Memory B cell (primary cell): Measurements from ENCODE around the gene ENDOV.
A peak's percentile ranks its signal among the peaks of the same experiment; 100 is the strongest.
"Not testable (repeated sequence)": the region's sequence is repeated elsewhere in the genome, so short reads cannot be mapped to it uniquely, and the experiment has no call there.

ENCODE experiments used
- ATAC-seq: fragments of 150-1000 bp; cut with Tn5 transposase; 2 replicates; pipeline ENCODE4 v1.10.0; 2021; ENCODE audit warnings: low read depth, mild to moderate bottlenecking, moderate library complexity
- DNase-seq, 2 donors: peaks; one replicate each; pipeline ENCODE4 v3.0.0; 2022; ENCODE audit warnings: low spot score in 2 of 2
- H3K27ac Mint-ChIP-seq: one replicate; pipeline ENCODE4 v1.8.0; 2022; ENCODE audit warnings: mild to moderate bottlenecking, moderate library complexity, mixed read lengths
- H3K27me3 Mint-ChIP-seq: one replicate; pipeline ENCODE4 v1.8.0; 2022; ENCODE audit warnings: mixed read lengths
- H3K36me3 Mint-ChIP-seq: one replicate; pipeline ENCODE4 v1.8.0; 2022; ENCODE audit warnings: mild to moderate bottlenecking, mixed read lengths
- H3K4me1 Mint-ChIP-seq: one replicate; pipeline ENCODE4 v1.8.0; 2022; ENCODE audit warnings: mixed read lengths
- H3K4me3 Mint-ChIP-seq: one replicate; pipeline ENCODE4 v1.8.0; 2022; ENCODE audit warnings: mild to moderate bottlenecking, moderate library complexity, mixed read lengths
- H3K9me3 Mint-ChIP-seq: one replicate; pipeline ENCODE4 v1.8.0; 2022; ENCODE audit warnings: mixed read lengths

The ENDOV gene

GRCh38 chr17:80395402-80396151 is 19.4 kb upstream of the ENDOV start:
- Mint-ChIP-seq H3K27me3 (no peaks in the 10 kb centered on the region), H3K9me3 (no peaks in the 10 kb centered on the region), H3K36me3 (peaks cover 14% of the 10 kb centered on the region), H3K4me3 (no peak overlapping the region), H3K27ac (no peak overlapping the region), H3K4me1 (peaks cover 4% of the 10 kb centered on the region)
- no peak for DNase-seq
- no peak for ATAC-seq

DNA sequence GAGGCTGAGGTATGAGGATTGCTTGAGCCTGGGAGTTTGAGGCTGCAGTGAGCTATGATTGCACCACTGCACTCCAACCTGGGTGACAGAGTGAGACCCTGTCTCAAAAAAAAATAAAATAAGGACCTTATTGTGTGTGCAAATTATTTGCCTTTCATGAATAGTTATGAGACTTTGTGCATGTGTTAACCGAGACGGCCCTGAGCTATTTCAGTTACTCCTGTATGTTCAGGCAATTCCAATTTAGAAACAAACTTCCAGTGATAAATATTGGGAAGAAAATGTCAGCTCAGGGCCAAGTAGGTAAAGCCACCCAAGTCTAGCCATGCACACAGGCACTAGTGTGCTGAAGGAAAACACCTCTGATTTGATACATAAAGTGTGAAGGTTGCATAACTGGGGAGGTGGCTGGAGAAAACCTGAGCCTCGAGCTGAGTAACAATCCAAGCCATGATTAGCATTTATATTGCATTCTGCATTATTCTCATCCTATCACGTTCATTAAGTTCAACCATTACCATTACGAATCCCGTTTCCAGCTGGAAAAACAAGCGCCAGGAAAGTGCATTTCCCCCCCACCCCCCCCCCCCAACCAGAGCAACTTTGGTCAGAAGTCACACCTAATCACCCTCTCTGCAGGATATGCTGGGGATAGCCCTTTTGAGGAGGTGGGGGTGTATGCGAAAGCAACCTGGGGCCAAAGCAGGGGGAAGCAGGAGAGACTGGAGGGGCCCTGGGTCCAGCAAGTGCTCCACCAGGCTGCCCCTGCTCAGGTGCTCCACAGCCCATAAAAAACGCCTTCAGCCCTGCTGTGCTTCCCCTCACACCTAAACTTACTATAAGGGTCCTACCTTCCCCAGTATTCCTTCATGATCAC is 18.6 kb upstream of the ENDOV start:
- peaks cover 11% of the 10 kb centered on the region for H3K36me3 Mint-ChIP-seq
- no peak for DNase-seq

GRCh38 chr17:80397034-80397387 is 18.0 kb upstream of the ENDOV start:
- Mint-ChIP-seq H3K36me3 (peaks cover 8% of the 10 kb centered on the region), H3K27ac (peak overlapping the region; percentile 48), H3K4me3 (no peak overlapping the region), H3K9me3 (no peaks in the 10 kb centered on the region), H3K27me3 (no peaks in the 10 kb centered on the region), H3K4me1 (peaks cover 4% of the 10 kb centered on the region)
- ATAC-seq (no peak), DNase-seq (no peak)

More for the DNA sequence above, 18.6 kb upstream of the ENDOV start:
- H3K4me3 Mint-ChIP-seq: no peak overlapping the region
- peak overlapping the region; percentile 48 for H3K27ac Mint-ChIP-seq
- H3K27me3 Mint-ChIP-seq: no peaks in the 10 kb centered on the region
- H3K4me1 Mint-ChIP-seq: peaks cover 4% of the 10 kb centered on the region
- no peaks in the 10 kb centered on the region for H3K9me3 Mint-ChIP-seq
- ATAC-seq: no peak

DNA sequence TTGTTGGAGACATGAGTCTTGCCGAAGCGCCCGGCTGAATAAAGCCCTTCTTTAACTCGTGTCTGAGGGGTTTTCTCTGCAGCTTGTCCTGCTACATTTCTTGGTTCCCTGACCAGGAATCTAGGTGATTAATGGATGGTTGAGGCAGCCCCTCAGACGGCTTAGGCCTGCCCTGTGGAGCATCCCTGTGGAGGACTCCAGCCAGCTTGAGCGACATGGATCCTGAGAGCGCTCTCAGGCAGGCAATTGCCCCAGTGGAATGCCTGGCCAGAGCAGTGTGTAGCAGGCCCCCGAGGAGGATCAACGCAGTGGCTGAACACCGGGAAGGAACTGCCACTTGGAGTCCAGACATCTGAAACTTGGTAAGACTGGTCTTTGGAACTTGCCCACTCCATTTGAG is 17.3 kb upstream of the ENDOV start:
- H3K4me3 Mint-ChIP-seq: no peak overlapping the region
- ATAC-seq (no peak), DNase-seq (no peak)
- no peaks in the 10 kb centered on the region for H3K27me3 Mint-ChIP-seq
- no peak overlapping the region for H3K27ac Mint-ChIP-seq
- peaks cover 5% of the 10 kb centered on the region for H3K36me3 Mint-ChIP-seq
- H3K9me3 Mint-ChIP-seq: no peaks in the 10 kb centered on the region
- H3K4me1 Mint-ChIP-seq: peaks cover 4% of the 10 kb centered on the region

- not testable (repeated sequence) for H3K4me1 Mint-ChIP-seq, H3K27ac Mint-ChIP-seq, H3K4me3 Mint-ChIP-seq, H3K36me3 Mint-ChIP-seq, H3K9me3 Mint-ChIP-seq, DNase-seq, ATAC-seq, H3K27me3 Mint-ChIP-seq
These were observed 13.9 kb upstream of the ENDOV start for GRCh38 chr17:80401086-80401485.

GRCh38 chr17:80402102-80402501 is 12.9 kb upstream of the ENDOV start:
- not testable (repeated sequence) for H3K36me3 Mint-ChIP-seq, H3K4me1 Mint-ChIP-seq, H3K9me3 Mint-ChIP-seq, H3K27ac Mint-ChIP-seq, ATAC-seq, H3K4me3 Mint-ChIP-seq, DNase-seq, H3K27me3 Mint-ChIP-seq

GRCh38 chr17:80402959-80403358 is 12.0 kb upstream of the ENDOV start:
- H3K27ac Mint-ChIP-seq: no peak overlapping the region
- no peaks in the 10 kb centered on the region for H3K9me3 Mint-ChIP-seq
- H3K27me3 Mint-ChIP-seq: no peaks in the 10 kb centered on the region
- ATAC-seq (no peak), DNase-seq (no peak)
- H3K4me3 Mint-ChIP-seq: no peak overlapping the region
- H3K36me3 Mint-ChIP-seq: no peaks in the 10 kb centered on the region
- peaks cover 4% of the 10 kb centered on the region for H3K4me1 Mint-ChIP-seq

DNA sequence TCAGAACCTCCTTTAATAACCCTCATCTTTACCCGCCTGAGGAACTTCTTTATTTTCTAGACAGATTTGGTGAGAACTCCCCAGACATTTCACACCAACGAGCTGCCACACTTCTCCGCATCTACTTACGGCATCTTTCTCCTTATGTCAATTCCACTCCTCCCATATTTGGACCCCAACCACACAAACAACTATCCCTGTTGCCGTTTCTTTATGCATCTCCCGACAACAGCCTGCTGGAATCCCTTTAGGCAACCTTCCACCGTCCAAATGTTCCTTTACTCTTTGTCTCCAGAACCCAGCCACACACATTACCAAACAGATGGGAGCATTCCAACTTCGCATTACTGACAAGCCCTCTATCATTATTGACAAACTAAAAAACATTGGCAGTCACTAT is 8.8 kb upstream of the ENDOV start:
- ATAC-seq (no peak), DNase-seq (no peak)
- Mint-ChIP-seq H3K9me3 (no peaks in the 10 kb centered on the region), H3K4me1 (no peaks in the 10 kb centered on the region), H3K27me3 (peaks cover 3% of the 10 kb centered on the region), H3K27ac (no peak overlapping the region), H3K36me3 (no peaks in the 10 kb centered on the region), H3K4me3 (no peak overlapping the region)

DNA sequence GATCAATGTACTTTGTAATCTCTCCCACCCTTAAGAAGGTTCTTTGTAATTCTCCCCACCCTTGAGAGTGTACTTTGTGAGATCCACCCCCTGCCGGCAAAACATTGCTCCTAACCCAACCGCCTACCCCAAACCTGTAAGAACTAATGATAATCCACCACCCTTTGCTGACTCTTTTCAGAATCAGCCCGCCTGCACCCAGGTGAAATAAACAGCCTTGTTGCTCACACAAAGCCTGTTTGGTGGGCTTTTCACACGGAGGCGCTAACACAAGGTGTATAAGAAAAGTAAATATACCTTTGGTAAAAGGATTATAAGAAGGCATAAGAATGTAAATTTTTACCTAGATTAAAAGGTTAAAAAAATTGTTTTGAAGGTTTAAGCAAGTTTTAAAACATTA is 7.0 kb upstream of the ENDOV start:
- not testable (repeated sequence) for DNase-seq

GRCh38 chr17:80408872-80409271 is 6.1 kb upstream of the ENDOV start:
- no peaks in the 10 kb centered on the region for H3K4me1 Mint-ChIP-seq
- no peak overlapping the region for H3K27ac Mint-ChIP-seq
- DNase-seq (no peak), ATAC-seq (no peak)
- no peaks in the 10 kb centered on the region for H3K9me3 Mint-ChIP-seq
- H3K36me3 Mint-ChIP-seq: no peaks in the 10 kb centered on the region
- H3K27me3 Mint-ChIP-seq: peaks cover 3% of the 10 kb centered on the region
- no peak overlapping the region for H3K4me3 Mint-ChIP-seq

More for the DNA sequence above, 7.0 kb upstream of the ENDOV start:
- H3K36me3 Mint-ChIP-seq, H3K4me1 Mint-ChIP-seq, H3K4me3 Mint-ChIP-seq, ATAC-seq, H3K27me3 Mint-ChIP-seq, H3K27ac Mint-ChIP-seq, H3K9me3 Mint-ChIP-seq: not testable (repeated sequence)

- DNase-seq (no peak), ATAC-seq (no peak)
- H3K4me3 Mint-ChIP-seq: no peak overlapping the region
- H3K36me3 Mint-ChIP-seq: no peaks in the 10 kb centered on the region
- peaks cover 6% of the 10 kb centered on the region for H3K4me1 Mint-ChIP-seq
- no peaks in the 10 kb centered on the region for H3K9me3 Mint-ChIP-seq
- H3K27me3 Mint-ChIP-seq: peaks cover 5% of the 10 kb centered on the region
- no peak overlapping the region for H3K27ac Mint-ChIP-seq
These were observed 5.3 kb upstream of the ENDOV start for GRCh38 chr17:80409626-80410025.

GRCh38 chr17:80410441-80411087 is 4.4 kb upstream of the ENDOV start:
- H3K27ac Mint-ChIP-seq, H3K4me3 Mint-ChIP-seq, H3K27me3 Mint-ChIP-seq, H3K4me1 Mint-ChIP-seq, ATAC-seq, DNase-seq, H3K9me3 Mint-ChIP-seq, H3K36me3 Mint-ChIP-seq: not testable (repeated sequence)

DNA sequence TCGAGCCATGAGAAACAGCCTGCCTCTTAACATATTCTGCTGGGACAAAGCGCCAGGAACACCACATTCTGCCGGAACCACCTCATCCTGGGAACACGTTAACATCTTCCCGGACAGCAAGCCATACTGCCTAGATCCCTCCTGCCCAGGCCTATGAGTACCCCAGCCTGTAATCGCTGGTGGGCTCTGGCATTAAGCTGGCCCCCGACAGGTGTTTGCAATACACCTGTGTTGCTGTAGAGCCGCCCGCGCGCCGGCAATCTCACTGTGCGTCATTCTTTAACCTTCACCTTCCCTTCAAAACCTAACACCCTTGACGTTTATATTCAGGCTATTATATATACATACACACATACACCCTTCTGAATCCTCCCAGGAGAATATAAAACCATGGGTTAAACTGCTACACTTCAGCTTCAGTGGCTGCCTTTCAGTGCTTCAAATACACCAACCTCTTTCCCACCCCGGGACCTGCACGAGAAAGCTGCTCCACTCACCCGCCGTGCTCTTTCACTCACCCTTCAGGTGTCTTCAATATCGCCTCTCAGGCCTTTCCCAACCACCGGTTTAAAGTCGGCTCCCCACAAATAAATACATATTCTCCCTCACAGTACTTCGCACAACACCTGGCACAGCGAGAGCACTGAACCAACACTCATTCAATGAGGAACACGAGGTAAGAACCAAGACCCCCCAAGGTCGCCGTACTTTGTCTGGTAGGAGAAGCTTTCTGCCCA is 1.0 kb upstream of the ENDOV start:
- no peak for ATAC-seq

DNA sequence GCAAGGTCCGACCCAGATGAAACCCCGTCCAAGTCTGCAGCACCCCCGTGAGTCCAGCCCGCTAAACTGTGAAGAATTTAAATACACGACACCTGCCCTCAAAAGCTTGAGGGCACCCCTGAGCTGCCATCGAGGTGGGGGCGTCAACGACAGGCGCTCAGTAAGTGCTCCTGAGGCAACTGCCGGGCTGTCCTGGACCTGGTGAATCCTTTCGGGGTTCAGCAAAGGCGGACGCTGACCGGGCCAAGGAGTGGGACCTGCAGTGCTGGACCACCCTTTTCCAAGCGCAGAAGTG is 512 bp upstream of the ENDOV start:
- H3K4me1 Mint-ChIP-seq: peaks cover 18% of the 10 kb centered on the region
- ATAC-seq: peak; percentile 14
- peak overlapping the region; percentile 93 for H3K4me3 Mint-ChIP-seq
- H3K9me3 Mint-ChIP-seq: no peaks in the 10 kb centered on the region
- DNase-seq: no peak
- H3K36me3 Mint-ChIP-seq: peaks cover 6% of the 10 kb centered on the region
- peak overlapping the region; percentile 72 for H3K27ac Mint-ChIP-seq
- H3K27me3 Mint-ChIP-seq: peaks cover 2% of the 10 kb centered on the region

More for the DNA sequence above, 1.0 kb upstream of the ENDOV start:
- peak overlapping the region; percentile 93 for H3K4me3 Mint-ChIP-seq
- peak in 1 of 2 donors; percentile 20 for DNase-seq
- H3K27ac Mint-ChIP-seq: peak overlapping the region; percentile 72
- no peaks in the 10 kb centered on the region for H3K9me3 Mint-ChIP-seq
- H3K4me1 Mint-ChIP-seq: peaks cover 18% of the 10 kb centered on the region
- peaks cover 5% of the 10 kb centered on the region for H3K36me3 Mint-ChIP-seq
- peaks cover 4% of the 10 kb centered on the region for H3K27me3 Mint-ChIP-seq
